ENCODE measurements around the gene KDM5A. TPM values are rescaled to one million over a fixed set of nuclear protein-coding genes. Genes with fewer than 3 reads are reported as not detected.

Gene KDM5A
- polyA plus RNA-seq, 5 donors, result 28.6 to 53.2 (median 47.3) TPM

DNA sequence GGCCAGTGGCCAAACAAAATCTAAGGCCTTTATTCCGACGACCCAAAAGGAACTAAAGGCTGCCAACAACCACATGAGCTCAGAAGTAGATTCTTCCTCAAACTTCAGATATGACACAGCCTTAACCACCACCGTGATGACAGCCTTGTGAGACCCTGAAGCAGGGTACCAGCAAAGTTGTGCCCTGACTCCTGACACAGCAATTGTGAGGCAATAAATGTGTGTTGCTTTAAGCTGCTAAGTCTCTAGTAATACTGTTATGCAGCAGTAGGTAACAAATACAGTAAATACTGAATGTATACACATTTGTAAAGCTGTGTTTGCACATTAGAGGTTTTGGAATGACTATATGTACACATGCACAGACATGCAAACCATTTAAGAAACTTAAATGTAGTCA lies 115.7 kb downstream of the KDM5A start:
- DNase-seq, result no peak

DNA sequence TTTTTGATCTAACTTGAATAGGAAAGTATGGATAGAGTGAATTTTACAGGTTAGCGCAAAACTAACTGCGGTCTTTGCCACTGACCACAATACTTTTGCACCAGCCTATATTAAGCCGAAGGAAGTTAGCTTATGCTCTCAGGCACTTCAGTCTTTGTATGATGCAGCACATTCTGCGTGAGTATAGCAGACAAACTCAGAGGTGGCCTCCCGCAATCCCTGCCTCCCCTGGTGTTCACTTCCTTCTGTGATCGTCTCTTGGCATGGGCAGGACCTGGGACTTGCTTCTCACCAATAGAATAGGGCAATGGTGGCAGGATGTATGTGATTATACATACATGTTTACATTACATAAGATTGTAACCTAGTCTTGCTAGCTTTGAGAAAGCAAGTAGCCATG lies 116.2 kb downstream of the KDM5A start:
- DNase-seq, result no peak

DNA sequence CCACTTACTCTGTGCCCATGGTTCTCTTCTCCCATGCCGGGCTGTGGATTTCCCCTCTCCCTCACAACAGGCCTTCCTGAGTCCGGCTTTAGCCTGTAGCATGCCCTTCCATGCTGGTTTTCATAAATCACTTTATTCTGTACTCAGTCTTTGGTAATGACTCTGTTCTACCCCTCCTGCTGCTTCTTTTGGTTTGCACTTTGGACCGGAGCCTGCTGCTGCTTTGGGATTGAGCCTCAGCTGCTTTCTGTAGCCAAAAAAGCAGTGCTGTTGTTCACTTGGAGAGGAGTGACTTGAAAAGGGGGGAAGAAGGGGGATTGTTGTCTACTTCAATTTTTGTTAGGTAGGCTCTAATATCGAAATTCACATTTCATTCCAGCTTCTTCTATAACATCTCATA lies 118.0 kb downstream of the KDM5A start:
- DNase-seq, result no peak

DNA sequence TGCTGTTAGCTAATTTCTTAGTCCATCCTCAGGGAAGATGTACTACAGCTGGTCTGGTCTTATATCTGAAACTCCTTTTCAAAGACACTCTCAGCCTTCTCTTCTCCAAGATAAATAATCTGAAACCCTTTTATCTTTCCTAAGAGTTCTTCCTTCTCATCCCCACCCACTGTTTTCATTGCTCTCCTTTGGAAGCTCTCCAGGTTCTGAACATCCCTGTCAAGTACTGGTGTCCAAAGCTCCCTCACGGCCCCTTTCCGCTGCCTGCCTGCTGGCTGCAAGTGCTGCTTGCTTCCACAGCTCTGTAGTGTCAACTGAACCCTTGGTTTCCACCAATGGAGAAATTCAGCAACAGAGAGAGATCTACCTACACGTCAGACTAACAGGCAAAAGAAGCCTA lies 119.9 kb downstream of the KDM5A start:
- DNase-seq, result no peak

DNA sequence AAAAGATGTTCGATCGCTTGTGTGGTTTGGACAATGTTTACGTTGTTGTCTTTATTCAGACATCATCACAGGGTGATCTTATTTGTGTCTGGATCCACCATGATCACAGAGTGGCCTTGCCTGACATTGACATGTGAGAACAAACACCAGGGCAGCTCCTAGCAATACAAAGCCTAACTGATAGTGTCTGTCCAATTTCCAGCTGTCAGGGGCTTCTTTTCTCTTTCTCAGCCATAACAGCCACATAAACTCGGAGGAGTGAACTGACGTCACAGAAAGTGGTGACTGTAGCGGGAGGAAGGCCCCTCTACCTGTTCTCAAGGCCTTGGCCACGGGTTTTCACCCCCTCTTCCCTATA lies 120.7 kb downstream of the KDM5A start:
- DNase-seq, result no peak

DNA sequence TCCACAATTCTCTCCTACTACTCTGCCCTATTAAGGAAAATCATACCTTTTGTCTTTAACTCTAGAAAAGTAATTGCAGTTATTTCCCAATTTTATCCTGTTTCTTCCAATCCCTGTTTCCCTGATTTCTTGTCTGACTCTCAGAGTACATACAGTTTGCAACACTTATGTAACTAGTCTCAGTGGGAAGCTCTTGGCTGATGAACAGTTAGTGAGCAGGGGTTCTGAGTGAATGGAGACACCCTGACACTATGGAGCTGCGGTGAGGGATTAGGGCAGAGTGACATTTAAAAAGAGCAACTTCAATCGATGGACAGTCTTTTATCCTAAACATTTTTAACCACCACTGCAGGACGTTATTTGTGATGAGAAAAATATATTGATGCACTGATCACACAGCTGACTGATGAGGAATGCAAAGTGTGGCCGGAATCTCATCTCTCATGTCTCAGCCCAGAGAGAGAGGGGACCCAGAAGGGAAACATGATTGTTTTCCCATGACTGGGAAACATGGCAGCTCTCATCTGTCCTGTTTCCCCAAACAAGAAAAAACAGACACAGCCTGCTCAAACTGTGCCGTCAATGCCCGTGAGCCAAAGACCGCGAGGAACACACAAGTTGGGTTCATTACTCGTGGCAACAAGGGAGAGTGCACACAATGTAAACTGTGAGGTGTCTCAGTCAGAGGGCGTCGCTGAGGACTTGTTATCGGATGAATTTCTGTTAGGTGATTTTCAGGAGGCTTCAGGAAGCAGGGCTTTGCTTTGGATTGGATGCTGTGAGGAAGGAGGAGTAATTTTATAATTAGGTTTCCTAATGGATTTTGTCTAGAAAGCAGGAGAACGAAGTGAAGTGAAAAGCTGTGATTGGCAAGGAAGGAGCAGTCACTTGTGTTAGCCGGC lies 121.3 kb downstream of the KDM5A start:
- no peak for DNase-seq

DNA sequence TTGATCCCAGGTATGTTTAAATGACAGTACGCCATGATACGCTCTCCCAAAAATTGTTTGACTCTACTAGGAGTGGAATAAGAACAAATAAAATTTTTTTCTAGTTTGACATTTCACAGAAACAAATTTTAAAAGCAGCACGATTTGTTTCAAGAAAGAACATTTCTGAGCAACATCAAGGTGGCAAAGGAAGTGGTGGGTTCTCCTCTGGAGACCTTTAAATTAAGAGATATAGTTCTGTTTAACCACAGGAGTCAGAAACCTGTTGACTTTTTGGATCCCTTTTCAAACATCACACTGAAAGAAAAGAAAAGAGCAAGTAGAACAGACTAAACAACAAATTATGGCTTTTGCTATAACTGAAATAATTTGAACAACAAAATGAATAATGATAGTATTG lies 124.0 kb downstream of the KDM5A start:
- no peak for DNase-seq

DNA sequence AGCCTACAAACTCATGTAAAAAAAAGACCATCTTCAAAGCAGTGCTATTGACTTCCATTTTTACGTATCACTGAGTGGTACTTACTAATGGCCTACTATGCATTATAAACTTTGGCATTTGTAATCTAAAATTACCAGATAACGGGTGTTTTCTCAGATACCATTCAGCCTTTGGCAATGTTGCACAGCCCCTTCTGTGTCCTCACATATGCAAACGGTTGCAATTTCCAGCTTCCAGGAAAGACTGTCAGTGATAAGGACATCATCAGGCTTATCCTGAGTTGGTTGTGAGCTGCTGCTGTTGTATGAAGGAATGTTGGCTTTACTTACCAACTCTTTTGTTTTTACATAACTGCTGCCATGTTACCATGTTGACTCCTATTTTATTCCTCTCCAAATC lies 124.9 kb downstream of the KDM5A start:
- DNase-seq, result no peak

DNA sequence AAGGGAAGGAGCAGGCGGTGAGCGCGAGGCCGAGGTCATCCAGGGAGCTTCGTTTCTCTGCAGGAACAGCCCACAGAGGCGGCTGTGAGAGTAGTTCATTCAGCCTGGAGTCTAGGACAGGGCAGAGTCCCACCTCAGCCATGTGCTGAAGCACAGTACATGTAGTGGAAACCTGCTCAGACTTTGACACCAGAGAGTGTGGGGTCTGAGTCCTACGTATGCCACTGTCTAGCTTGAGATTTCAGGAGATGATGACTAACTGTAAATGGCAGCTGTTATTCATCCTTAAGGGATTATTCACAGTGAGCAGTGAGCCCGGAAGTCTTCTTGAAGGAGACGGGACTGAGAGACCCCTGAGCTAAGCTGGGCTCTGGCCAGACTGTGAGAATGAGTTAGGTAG lies 125.5 kb downstream of the KDM5A start:
- DNase-seq, result no peak

DNA sequence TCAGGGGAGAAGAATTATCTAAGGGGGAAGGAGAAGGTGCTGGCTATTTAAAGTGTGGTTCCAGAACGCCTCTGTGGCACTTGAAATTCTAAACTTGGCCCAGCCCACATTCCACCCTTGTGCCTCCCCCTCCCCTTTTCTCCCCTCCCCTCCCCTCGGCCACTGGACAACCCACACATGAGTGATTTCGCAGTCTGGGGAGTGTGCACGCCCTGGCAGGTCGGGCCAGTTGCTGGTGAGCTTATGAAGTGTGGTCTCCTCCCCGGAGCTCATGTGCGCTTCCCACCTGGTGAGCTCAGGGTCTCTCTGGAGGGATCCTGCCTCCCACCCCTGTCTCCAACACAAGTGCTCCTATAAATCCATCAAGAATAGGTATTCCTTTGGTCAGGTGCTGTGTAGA lies 126.3 kb downstream of the KDM5A start, which contains the start of gene SLC6A13:
Gene SLC6A13, minus strand, starts transcription at position 20 of the 400 bp plus-strand sequence. CDS start 2,784 bp downstream, outside the sequence.
- DNase-seq, result no peak

DNA sequence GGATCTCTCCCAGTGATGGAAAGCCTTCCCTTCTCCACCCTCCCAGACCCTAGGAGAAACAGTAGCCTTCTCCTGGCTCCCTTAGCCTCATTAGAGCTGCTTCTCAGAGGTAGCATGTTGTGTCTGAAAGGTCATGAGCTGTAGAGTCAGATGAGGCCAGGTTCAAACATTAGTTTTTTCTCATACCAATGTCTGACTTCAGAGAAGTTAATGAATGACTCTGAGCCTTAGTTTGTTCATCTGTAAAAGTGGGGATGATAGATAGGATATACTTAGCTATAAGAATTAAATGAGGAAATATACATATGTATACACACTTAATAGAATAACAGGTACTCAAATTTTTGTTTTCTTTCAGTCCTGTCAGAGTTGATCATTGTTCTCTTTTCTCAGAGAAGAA lies 127.0 kb downstream of the KDM5A start:
- DNase-seq, result no peak

DNA sequence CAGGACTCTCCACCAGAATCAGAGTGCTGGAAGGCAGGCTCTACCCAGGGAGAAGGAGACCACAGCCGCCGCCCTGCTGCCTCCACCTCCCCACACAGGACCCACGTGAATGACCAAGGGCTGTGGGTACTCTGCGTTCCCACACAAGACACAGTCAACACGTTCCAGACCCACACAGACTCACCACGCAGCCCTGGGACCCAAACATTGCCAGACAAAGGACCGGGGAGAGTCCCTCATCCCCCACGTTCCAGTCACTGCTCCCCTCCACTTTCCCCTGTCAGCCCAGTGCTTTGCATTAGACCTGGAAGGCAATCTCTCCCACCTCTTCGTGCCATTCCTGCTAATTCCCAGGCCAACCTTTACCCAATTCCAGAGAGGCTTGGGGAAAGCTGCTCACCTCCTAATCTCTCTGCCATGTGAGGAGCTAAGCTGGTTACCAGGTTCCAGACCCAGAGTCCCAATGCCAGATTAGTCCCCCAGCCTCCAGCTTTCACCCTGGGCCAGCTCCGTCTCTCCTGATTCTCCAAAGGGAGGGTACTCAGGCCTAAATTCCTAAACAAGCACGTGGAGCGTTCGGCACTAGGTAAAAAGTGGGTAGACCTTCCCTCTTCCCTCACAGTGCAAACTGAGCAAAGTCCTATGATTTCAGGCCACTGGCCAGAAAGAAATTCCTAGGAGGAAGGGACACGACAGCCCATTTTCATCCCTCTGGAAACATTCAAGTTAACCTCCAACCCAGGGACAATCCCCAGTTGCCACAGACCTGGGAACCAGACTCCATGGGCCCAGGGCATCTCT lies 131.4 kb downstream of the KDM5A start:
- DNase-seq, result no peak

DNA sequence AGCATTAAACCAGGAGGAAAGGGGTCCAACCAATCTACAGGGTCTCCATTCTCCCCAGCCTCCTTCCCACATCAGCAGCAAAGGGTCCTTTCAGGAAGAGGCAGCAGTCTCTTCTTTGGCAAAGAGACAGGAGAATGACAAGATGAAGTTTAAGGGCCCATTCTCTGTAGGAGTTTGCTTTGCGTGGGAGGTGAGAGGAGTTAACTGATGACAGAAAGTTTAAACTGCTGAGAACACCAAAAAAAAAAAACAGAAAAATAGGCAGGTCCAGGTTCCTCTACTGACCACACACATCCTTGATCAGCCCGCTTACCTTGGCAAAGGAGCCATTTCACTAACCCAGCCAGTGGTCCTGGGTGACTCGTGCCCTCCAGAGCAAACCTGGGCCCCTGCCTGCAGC lies 132.2 kb downstream of the KDM5A start:
- no peak for DNase-seq

DNA sequence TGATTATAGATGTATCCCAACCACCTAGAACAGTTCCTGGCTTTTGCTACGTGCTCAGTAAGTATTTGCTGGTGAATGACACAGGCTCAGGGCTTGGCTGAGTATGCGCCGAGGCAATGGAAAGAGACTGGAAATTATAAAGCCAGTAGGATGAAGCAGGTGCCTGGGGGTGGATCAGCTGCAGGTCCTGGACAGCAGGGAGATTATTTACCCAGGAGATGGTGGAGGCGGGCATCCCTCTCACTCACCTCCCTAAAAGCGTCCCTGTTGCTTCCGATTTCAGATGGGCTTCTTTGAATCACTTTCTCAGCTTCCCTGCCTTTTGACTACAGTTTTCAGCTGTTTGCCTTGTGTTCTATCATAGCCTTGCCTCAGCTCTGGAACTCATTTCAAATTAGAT lies 132.9 kb downstream of the KDM5A start:
- DNase-seq, result no peak

DNA sequence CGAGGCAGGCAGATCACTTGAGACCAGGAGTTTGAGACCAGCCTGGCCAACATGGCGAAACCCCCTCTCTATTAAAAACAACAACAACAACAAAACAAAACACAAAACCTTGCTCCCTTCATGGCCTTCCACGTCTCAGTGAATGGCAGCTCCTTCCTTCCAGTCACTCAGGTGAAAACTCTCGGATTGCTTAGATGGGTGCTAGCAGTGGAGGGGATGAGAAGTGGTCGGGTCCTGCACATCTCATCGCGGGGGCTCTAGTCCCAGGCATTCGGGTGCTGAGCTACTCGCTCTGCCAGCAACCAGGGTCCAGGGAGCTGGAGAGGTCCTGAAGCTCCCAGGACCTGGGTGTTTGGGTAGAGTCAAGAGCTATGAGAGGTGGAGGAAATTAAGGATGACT lies 134.2 kb downstream of the KDM5A start:
- DNase-seq, result no peak

DNA sequence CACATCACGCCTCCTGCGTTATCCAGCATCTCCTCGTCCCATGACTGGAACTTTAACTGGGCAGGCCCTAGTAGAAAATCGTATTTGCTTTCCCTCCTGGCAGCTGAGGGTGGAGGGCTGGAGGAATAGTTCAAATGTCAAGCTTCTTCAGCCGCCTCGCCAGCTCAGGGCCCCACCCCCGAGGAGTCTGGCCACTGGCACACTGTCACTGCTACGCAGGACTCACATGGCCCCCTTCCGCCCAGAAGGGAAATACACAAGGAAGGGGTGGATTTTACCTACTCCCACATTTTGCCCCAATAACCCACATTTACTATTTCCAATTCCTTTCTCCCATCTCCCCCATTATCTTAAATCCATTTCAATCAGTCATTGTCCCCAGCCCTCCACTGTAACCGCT lies 135.1 kb downstream of the KDM5A start:
- no peak for DNase-seq

DNA sequence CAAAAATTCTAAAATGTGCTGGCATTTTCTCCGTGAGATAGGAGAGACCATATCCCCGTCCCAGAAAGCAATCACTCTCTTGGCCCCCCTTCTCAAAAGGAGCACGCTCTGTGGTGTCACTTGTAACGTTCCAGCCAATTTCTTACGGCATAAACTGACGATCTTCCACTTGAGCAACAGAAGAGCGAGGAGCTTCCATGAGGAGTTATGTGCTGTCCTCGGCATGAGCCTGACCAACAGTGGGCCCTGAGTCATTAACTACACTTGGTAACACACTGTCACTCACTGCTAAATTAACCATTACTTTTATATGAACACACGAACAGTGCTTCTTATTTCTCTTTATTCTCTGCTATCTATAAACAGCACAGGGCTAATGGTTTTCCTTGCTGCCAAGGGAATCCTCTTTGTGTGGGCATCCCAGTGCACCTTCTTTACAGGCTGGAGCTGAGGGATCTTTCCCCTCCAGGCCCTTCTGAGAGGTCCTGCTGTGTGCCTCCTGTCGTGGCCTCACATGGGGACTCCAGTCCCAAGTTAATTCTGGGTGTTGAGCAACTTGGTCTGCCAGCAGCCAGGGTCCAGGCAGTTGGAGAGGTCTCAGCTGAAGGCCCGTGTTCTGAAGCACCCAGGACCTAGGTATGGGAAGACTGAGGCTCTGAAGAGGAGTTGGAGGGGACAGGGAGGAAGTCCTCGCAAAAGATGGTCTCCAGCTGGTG lies 135.8 kb downstream of the KDM5A start:
- no peak for DNase-seq

DNA sequence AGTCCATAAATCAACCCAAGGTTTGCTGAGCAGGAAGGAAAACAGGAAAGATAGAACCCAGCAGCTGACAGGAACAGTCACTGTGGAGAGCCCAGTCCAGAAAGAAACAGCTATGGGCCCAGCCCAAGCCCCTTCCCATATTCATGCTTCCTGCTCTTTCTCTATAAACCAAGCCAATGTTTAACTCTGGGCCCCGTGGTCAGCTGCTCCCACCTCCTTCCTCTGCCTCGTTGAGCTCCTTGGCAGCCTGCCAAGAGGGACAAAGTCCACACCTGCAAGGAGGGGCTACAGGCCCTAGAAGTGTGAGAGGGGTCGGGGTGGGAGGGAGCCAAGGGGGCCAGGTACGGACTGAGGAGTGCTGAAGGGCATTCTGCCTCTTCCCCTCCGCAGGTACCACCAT lies 136.5 kb downstream of the KDM5A start:
- DNase-seq, result no peak

DNA sequence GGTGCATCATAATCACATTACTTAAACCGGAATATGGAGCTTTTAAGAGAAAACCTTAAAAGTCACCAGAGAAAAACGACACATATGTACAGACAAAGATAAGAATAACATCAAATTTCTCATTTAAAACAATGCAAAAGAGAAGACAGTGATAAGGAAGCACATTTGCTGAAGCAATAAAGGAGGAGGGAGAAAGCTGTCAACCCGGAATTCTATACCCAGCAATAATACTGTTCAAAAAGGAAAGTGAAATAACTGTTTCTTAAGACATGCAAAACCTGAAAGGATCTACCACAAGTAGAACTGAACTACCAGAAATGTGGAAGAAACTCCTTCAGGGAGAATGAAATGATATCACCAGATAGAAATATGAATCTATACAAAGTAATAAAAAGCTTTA lies 141.8 kb downstream of the KDM5A start:
- no peak for DNase-seq

DNA sequence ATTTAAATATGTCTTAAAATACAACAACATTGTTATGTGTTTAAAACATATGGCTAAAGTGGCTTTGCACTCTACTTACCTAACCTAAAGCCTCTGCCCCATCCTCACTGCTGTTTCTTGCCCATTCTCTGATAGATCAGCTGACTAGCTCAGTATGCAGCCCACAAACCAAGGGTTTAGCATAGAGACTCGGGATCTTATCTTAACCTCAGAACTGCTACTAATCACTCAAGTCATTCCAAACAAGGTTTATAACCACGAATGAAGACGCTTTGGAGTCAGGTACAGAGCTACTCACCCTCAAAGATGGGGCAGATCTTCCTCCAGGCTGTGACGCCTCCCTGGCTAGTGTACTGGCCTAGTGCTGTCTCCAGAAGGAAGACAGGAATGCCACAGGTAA lies 145.7 kb downstream of the KDM5A start:
- no peak for DNase-seq

DNA sequence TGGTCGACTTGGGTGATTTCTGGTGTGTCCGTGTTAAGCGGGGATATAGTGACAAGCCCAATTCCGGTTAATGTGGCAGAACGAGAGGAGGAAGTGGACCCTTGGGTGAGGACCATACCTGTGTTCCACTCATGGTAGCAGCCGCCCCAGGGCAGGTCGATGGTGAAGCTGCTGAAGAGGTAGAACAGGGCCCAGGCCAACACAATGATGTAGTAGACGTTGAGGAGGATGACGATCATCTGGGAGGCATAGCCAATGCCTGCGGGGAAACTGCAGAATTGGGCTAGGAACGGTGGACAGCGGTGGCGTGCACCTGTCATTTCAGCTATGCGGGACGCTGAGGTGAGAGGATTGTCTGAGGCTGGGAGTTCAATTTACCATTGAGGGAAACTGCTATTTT lies 146.6 kb downstream of the KDM5A start:
- DNase-seq, result no peak

DNA sequence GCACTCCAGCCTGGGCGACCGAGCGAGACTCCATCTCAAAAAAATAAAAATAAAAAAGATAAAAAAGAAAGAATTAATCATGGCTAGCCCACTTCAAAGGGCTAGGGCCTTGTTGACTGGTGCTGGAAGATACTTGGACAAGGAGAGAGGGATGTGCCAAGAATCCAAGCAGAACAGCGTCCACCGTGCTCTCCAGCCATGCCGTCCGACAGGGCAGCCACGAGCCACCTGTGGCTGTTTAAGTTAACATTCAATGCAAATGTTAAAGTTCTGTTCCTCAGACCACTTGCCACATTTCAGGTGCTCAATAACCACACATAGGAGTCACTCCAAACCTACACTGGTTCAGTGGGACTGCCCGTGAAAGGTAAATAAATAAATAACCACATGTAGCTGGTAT lies 147.9 kb downstream of the KDM5A start:
- DNase-seq, result no peak

DNA sequence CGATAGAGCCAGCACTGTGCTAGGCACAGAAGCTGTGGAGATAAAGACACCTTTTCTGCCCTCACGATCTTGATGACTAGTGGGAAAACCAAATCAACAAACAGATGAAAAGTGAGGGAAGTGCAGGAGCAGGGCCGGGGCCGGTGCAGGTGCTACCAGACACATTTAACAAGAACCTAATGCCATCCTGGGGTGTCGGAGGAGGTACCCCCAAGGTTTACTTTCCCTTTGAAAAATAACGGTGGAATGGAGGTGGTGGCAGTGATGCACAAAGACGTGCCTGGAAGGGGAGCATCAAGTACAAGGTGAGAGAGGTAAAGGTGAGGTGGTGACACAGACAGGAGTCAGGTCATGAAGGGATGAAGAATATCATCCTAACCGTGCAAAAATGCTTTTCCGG lies 148.6 kb downstream of the KDM5A start:
- DNase-seq, result no peak
